ENCODE measurements around the gene RELCH.

Gene RELCH

GRCh38 chr18:62189208-62189607, 2.2 kb downstream of the RELCH start:
- Histone ChIP-seq H3K4me3 (ENCODE audit: low read length) (peak overlapping the region; percentile 99), H3K9me3 (replicated peaks; ENCODE audit: low read length) (no peaks in the 10 kb centered on the region), H3K36me3 (ENCODE audit: insufficient read depth, low read length) (no peaks in the 10 kb centered on the region), H3K9ac (ENCODE audit: low read depth, low read length) (peak overlapping the region; percentile 92), H3K4me2 (ENCODE audit: low read length) (peak overlapping the region; percentile 93), H3K4me1 (ENCODE audit: control insufficient read depth, insufficient read depth, low read length) (peaks cover 12% of the 10 kb centered on the region), H3K27me3 (ENCODE audit: control insufficient read depth, insufficient read depth, low read length) (no peaks in the 10 kb centered on the region)

GRCh38 chr18:62196079-62196478, 9.0 kb downstream of the RELCH start:
- no peaks in the 10 kb centered on the region for H3K27me3 ChIP-seq (ENCODE audit: control insufficient read depth, insufficient read depth, low read length)
- H3K36me3 ChIP-seq (ENCODE audit: insufficient read depth, low read length): no peaks in the 10 kb centered on the region
- no peak overlapping the region for H3K9ac ChIP-seq (ENCODE audit: low read depth, low read length)
- H3K4me3 ChIP-seq (ENCODE audit: low read length): no peak overlapping the region
- H3K4me2 ChIP-seq (ENCODE audit: low read length): no peak overlapping the region
- H3K4me1 ChIP-seq (ENCODE audit: control insufficient read depth, insufficient read depth, low read length): peaks cover 2% of the 10 kb centered on the region
- no peaks in the 10 kb centered on the region for H3K9me3 ChIP-seq (replicated peaks; ENCODE audit: low read length)

GRCh38 chr18:62196980-62197379, 9.9 kb downstream of the RELCH start:
- H3K9me3 ChIP-seq (replicated peaks; ENCODE audit: low read length): no peaks in the 10 kb centered on the region
- no peaks in the 10 kb centered on the region for H3K36me3 ChIP-seq (ENCODE audit: insufficient read depth, low read length)
- H3K27me3 ChIP-seq (ENCODE audit: control insufficient read depth, insufficient read depth, low read length): no peaks in the 10 kb centered on the region
- no peak overlapping the region for H3K4me2 ChIP-seq (ENCODE audit: low read length)
- no peaks in the 10 kb centered on the region for H3K4me1 ChIP-seq (ENCODE audit: control insufficient read depth, insufficient read depth, low read length)
- H3K9ac ChIP-seq (ENCODE audit: low read depth, low read length): no peak overlapping the region
- no peak overlapping the region for H3K4me3 ChIP-seq (ENCODE audit: low read length)

GRCh38 chr18:62198259-62198658, 11.2 kb downstream of the RELCH start:
- Histone ChIP-seq H3K4me2 (ENCODE audit: low read length) (no peak overlapping the region), H3K9ac (ENCODE audit: low read depth, low read length) (no peak overlapping the region), H3K9me3 (replicated peaks; ENCODE audit: low read length) (no peaks in the 10 kb centered on the region), H3K27me3 (ENCODE audit: control insufficient read depth, insufficient read depth, low read length) (no peaks in the 10 kb centered on the region), H3K36me3 (ENCODE audit: insufficient read depth, low read length) (no peaks in the 10 kb centered on the region), H3K4me3 (ENCODE audit: low read length) (no peak overlapping the region), H3K4me1 (ENCODE audit: control insufficient read depth, insufficient read depth, low read length) (no peaks in the 10 kb centered on the region)

GRCh38 chr18:62199629-62200028, 12.6 kb downstream of the RELCH start:
- H3K4me1 ChIP-seq (ENCODE audit: control insufficient read depth, insufficient read depth, low read length): no peaks in the 10 kb centered on the region
- no peaks in the 10 kb centered on the region for H3K36me3 ChIP-seq (ENCODE audit: insufficient read depth, low read length)
- no peak overlapping the region for H3K9ac ChIP-seq (ENCODE audit: low read depth, low read length)

GRCh38 chr18:62200121-62200914, 13.3 kb downstream of the RELCH start:
- H3K36me3 ChIP-seq (ENCODE audit: insufficient read depth, low read length): no peaks in the 10 kb centered on the region
- no peaks in the 10 kb centered on the region for H3K27me3 ChIP-seq (ENCODE audit: control insufficient read depth, insufficient read depth, low read length)
- no peak overlapping the region for H3K4me3 ChIP-seq (ENCODE audit: low read length)
- H3K4me1 ChIP-seq (ENCODE audit: control insufficient read depth, insufficient read depth, low read length): no peaks in the 10 kb centered on the region
- H3K9ac ChIP-seq (ENCODE audit: low read depth, low read length): no peak overlapping the region
- no peaks in the 10 kb centered on the region for H3K9me3 ChIP-seq (replicated peaks; ENCODE audit: low read length)
- no peak overlapping the region for H3K4me2 ChIP-seq (ENCODE audit: low read length)

More at GRCh38 chr18:62199629-62200028, 12.6 kb downstream of the RELCH start:
- H3K4me3 ChIP-seq (ENCODE audit: low read length): no peak overlapping the region
- H3K9me3 ChIP-seq (replicated peaks; ENCODE audit: low read length): no peaks in the 10 kb centered on the region
- no peaks in the 10 kb centered on the region for H3K27me3 ChIP-seq (ENCODE audit: control insufficient read depth, insufficient read depth, low read length)
- no peak overlapping the region for H3K4me2 ChIP-seq (ENCODE audit: low read length)

- H3K27me3 ChIP-seq (ENCODE audit: control insufficient read depth, insufficient read depth, low read length): no peaks in the 10 kb centered on the region
- H3K4me2 ChIP-seq (ENCODE audit: low read length): no peak overlapping the region
- no peaks in the 10 kb centered on the region for H3K4me1 ChIP-seq (ENCODE audit: control insufficient read depth, insufficient read depth, low read length)
- H3K9ac ChIP-seq (ENCODE audit: low read depth, low read length): no peak overlapping the region
- H3K36me3 ChIP-seq (ENCODE audit: insufficient read depth, low read length): no peaks in the 10 kb centered on the region
- H3K9me3 ChIP-seq (replicated peaks; ENCODE audit: low read length): no peaks in the 10 kb centered on the region
- no peak overlapping the region for H3K4me3 ChIP-seq (ENCODE audit: low read length)
These were observed 14.8 kb downstream of the RELCH start for GRCh38 chr18:62201870-62202269.

- no peak overlapping the region for H3K9ac ChIP-seq (ENCODE audit: low read depth, low read length)
- no peaks in the 10 kb centered on the region for H3K27me3 ChIP-seq (ENCODE audit: control insufficient read depth, insufficient read depth, low read length)
- no peak overlapping the region for H3K4me3 ChIP-seq (ENCODE audit: low read length)
- H3K4me2 ChIP-seq (ENCODE audit: low read length): no peak overlapping the region
- no peaks in the 10 kb centered on the region for H3K4me1 ChIP-seq (ENCODE audit: control insufficient read depth, insufficient read depth, low read length)
- no peaks in the 10 kb centered on the region for H3K9me3 ChIP-seq (replicated peaks; ENCODE audit: low read length)
- no peaks in the 10 kb centered on the region for H3K36me3 ChIP-seq (ENCODE audit: insufficient read depth, low read length)
These were observed 18.8 kb downstream of the RELCH start for GRCh38 chr18:62205824-62206223.

- Histone ChIP-seq H3K4me2 (ENCODE audit: low read length) (no peak overlapping the region), H3K36me3 (ENCODE audit: insufficient read depth, low read length) (no peaks in the 10 kb centered on the region), H3K27me3 (ENCODE audit: control insufficient read depth, insufficient read depth, low read length) (no peaks in the 10 kb centered on the region), H3K4me3 (ENCODE audit: low read length) (no peak overlapping the region), H3K9ac (ENCODE audit: low read depth, low read length) (no peak overlapping the region), H3K9me3 (replicated peaks; ENCODE audit: low read length) (no peaks in the 10 kb centered on the region), H3K4me1 (ENCODE audit: control insufficient read depth, insufficient read depth, low read length) (no peaks in the 10 kb centered on the region)
These were observed 19.5 kb downstream of the RELCH start for GRCh38 chr18:62206593-62206992.

GRCh38 chr18:62209046-62209445, 22.0 kb downstream of the RELCH start:
- Histone ChIP-seq H3K27me3 (ENCODE audit: control insufficient read depth, insufficient read depth, low read length) (no peaks in the 10 kb centered on the region), H3K4me3 (ENCODE audit: low read length) (no peak overlapping the region), H3K9ac (ENCODE audit: low read depth, low read length) (no peak overlapping the region), H3K9me3 (replicated peaks; ENCODE audit: low read length) (no peaks in the 10 kb centered on the region), H3K36me3 (ENCODE audit: insufficient read depth, low read length) (peaks cover 11% of the 10 kb centered on the region), H3K4me2 (ENCODE audit: low read length) (no peak overlapping the region), H3K4me1 (ENCODE audit: control insufficient read depth, insufficient read depth, low read length) (no peaks in the 10 kb centered on the region)

GRCh38 chr18:62210138-62210537, 23.1 kb downstream of the RELCH start:
- no peaks in the 10 kb centered on the region for H3K9me3 ChIP-seq (replicated peaks; ENCODE audit: low read length)
- H3K27me3 ChIP-seq (ENCODE audit: control insufficient read depth, insufficient read depth, low read length): no peaks in the 10 kb centered on the region
- no peak overlapping the region for H3K4me2 ChIP-seq (ENCODE audit: low read length)
- no peak overlapping the region for H3K4me3 ChIP-seq (ENCODE audit: low read length)
- peaks cover 11% of the 10 kb centered on the region for H3K36me3 ChIP-seq (ENCODE audit: insufficient read depth, low read length)
- no peak overlapping the region for H3K9ac ChIP-seq (ENCODE audit: low read depth, low read length)
- no peaks in the 10 kb centered on the region for H3K4me1 ChIP-seq (ENCODE audit: control insufficient read depth, insufficient read depth, low read length)

GRCh38 chr18:62211325-62211828, 24.3 kb downstream of the RELCH start:
- Histone ChIP-seq H3K4me3 (ENCODE audit: low read length) (no peak overlapping the region), H3K9me3 (replicated peaks; ENCODE audit: low read length) (no peaks in the 10 kb centered on the region), H3K27me3 (ENCODE audit: control insufficient read depth, insufficient read depth, low read length) (no peaks in the 10 kb centered on the region), H3K4me1 (ENCODE audit: control insufficient read depth, insufficient read depth, low read length) (no peaks in the 10 kb centered on the region), H3K36me3 (ENCODE audit: insufficient read depth, low read length) (peaks cover 11% of the 10 kb centered on the region), H3K9ac (ENCODE audit: low read depth, low read length) (no peak overlapping the region), H3K4me2 (ENCODE audit: low read length) (no peak overlapping the region)
